GM23338 (cell line): ENCODE results near the gene TBC1D19. TPM values are rescaled to one million over a fixed set of nuclear protein-coding genes. Genes with fewer than 3 reads are reported as not detected.

Experiments
- NANOG ChIP-seq: IDR thresholded peaks from 2 replicates; pipeline ENCODE4 v1.6.1; 2016; ENCODE audit warnings: antibody characterized with exemption, borderline replicate concordance
- ZNF331 ChIP-seq: fragments of 250-450 bp; sonication (Bioruptor Pico); IDR thresholded peaks from 2 replicates; pipeline ENCODE4 v1.5.0; 2020; ENCODE audit warnings: low read depth, mild to moderate bottlenecking, moderate library complexity
- polyA plus RNA-seq: library from polyadenylated mRNA; unstranded; fragments of >200 nt; fragmentation: Nextera tagmentation; extraction: Ambion mirVana; gene quantifications from 2 replicates; pipeline ENCODE4 v1.2.1, GENCODE V29; 2016
- total RNA-seq: library from RNA; depleted of rRNA; stranded (reverse); fragments of >200 nt; shearing (Covaris generic); gene quantifications from 2 replicates; pipeline ENCODE4 v1.2.3, GENCODE V29; 2014
- TF ChIP-seq, protein P1 (sequence below): fragments of 250-450 bp; sonication (Bioruptor Pico); IDR thresholded peaks from 2 replicates; pipeline ENCODE4 v1.5.0; 2020; ENCODE audit warnings: mild to moderate bottlenecking, moderate library complexity
- TF ChIP-seq, protein P2 (sequence below): IDR thresholded peaks from one replicate; pipeline ENCODE4 v1.6.1; 2018; ENCODE audit warnings: antibody characterized with exemption; ENCODE audit not compliant: unreplicated experiment
- TF ChIP-seq, protein P3 (sequence below): IDR thresholded peaks from 2 replicates; pipeline ENCODE4 v1.6.1; 2016; ENCODE audit warnings: antibody characterized with exemption

Gene TBC1D19
- total and polyA plus RNA-seq, 2 experiments from 2014 or later: 1.9 to 4.3 TPM

DNA sequence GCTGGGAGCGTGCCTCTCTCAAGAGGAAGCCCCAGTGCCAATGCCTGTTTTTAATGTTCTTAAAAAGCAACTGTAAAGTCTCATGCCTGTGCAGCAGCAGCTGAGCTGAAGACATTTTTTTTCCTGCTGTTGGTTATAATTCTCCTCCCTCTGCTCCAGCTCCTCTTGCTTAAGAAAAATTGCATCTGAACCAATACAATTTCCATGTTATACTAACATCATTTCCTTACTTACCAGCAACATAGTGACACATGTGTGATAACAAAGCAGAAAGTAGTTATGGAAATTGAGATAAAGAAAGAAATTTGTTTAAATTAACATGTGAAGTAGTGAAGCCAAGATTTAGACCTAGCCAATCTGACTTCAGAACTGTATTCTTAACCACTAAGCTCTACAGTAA lies 101.4 kb downstream of the TBC1D19 start (continued):
- TF ChIP-seq, protein P1, sequence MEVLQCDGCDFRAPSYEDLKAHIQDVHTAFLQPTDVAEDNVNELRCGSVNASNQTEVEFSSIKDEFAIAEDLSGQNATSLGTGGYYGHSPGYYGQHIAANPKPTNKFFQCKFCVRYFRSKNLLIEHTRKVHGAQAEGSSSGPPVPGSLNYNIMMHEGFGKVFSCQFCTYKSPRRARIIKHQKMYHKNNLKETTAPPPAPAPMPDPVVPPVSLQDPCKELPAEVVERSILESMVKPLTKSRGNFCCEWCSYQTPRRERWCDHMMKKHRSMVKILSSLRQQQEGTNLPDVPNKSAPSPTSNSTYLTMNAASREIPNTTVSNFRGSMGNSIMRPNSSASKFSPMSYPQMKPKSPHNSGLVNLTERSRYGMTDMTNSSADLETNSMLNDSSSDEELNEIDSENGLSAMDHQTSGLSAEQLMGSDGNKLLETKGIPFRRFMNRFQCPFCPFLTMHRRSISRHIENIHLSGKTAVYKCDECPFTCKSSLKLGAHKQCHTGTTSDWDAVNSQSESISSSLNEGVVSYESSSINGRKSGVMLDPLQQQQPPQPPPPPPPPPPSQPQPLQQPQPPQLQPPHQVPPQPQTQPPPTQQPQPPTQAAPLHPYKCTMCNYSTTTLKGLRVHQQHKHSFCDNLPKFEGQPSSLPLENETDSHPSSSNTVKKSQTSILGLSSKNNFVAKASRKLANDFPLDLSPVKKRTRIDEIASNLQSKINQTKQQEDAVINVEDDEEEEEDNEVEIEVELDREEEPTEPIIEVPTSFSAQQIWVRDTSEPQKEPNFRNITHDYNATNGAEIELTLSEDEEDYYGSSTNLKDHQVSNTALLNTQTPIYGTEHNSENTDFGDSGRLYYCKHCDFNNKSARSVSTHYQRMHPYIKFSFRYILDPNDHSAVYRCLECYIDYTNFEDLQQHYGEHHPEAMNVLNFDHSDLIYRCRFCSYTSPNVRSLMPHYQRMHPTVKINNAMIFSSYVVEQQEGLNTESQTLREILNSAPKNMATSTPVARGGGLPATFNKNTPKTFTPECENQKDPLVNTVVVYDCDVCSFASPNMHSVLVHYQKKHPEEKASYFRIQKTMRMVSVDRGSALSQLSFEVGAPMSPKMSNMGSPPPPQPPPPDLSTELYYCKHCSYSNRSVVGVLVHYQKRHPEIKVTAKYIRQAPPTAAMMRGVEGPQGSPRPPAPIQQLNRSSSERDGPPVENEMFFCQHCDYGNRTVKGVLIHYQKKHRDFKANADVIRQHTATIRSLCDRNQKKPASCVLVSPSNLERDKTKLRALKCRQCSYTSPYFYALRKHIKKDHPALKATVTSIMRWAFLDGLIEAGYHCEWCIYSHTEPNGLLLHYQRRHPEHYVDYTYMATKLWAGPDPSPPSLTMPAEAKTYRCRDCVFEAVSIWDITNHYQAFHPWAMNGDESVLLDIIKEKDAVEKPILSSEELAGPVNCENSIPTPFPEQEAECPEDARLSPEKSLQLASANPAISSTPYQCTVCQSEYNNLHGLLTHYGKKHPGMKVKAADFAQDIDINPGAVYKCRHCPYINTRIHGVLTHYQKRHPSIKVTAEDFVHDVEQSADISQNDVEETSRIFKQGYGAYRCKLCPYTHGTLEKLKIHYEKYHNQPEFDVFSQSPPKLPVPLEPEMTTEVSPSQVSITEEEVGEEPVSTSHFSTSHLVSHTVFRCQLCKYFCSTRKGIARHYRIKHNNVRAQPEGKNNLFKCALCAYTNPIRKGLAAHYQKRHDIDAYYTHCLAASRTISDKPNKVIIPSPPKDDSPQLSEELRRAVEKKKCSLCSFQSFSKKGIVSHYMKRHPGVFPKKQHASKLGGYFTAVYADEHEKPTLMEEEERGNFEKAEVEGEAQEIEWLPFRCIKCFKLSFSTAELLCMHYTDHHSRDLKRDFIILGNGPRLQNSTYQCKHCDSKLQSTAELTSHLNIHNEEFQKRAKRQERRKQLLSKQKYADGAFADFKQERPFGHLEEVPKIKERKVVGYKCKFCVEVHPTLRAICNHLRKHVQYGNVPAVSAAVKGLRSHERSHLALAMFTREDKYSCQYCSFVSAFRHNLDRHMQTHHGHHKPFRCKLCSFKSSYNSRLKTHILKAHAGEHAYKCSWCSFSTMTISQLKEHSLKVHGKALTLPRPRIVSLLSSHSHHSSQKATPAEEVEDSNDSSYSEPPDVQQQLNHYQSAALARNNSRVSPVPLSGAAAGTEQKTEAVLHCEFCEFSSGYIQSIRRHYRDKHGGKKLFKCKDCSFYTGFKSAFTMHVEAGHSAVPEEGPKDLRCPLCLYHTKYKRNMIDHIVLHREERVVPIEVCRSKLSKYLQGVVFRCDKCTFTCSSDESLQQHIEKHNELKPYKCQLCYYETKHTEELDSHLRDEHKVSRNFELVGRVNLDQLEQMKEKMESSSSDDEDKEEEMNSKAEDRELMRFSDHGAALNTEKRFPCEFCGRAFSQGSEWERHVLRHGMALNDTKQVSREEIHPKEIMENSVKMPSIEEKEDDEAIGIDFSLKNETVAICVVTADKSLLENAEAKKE (CRISPR knock-in tag): no peak
- TF ChIP-seq NANOG (no peak), ZNF331 (CRISPR knock-in tag) (no peak)
- TF ChIP-seq, protein P2, sequence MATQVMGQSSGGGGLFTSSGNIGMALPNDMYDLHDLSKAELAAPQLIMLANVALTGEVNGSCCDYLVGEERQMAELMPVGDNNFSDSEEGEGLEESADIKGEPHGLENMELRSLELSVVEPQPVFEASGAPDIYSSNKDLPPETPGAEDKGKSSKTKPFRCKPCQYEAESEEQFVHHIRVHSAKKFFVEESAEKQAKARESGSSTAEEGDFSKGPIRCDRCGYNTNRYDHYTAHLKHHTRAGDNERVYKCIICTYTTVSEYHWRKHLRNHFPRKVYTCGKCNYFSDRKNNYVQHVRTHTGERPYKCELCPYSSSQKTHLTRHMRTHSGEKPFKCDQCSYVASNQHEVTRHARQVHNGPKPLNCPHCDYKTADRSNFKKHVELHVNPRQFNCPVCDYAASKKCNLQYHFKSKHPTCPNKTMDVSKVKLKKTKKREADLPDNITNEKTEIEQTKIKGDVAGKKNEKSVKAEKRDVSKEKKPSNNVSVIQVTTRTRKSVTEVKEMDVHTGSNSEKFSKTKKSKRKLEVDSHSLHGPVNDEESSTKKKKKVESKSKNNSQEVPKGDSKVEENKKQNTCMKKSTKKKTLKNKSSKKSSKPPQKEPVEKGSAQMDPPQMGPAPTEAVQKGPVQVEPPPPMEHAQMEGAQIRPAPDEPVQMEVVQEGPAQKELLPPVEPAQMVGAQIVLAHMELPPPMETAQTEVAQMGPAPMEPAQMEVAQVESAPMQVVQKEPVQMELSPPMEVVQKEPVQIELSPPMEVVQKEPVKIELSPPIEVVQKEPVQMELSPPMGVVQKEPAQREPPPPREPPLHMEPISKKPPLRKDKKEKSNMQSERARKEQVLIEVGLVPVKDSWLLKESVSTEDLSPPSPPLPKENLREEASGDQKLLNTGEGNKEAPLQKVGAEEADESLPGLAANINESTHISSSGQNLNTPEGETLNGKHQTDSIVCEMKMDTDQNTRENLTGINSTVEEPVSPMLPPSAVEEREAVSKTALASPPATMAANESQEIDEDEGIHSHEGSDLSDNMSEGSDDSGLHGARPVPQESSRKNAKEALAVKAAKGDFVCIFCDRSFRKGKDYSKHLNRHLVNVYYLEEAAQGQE: no peak
- TF ChIP-seq, protein P3, sequence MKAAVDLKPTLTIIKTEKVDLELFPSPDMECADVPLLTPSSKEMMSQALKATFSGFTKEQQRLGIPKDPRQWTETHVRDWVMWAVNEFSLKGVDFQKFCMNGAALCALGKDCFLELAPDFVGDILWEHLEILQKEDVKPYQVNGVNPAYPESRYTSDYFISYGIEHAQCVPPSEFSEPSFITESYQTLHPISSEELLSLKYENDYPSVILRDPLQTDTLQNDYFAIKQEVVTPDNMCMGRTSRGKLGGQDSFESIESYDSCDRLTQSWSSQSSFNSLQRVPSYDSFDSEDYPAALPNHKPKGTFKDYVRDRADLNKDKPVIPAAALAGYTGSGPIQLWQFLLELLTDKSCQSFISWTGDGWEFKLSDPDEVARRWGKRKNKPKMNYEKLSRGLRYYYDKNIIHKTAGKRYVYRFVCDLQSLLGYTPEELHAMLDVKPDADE: no peak
